ENCODE measurements around the gene IFT122.

DNA sequence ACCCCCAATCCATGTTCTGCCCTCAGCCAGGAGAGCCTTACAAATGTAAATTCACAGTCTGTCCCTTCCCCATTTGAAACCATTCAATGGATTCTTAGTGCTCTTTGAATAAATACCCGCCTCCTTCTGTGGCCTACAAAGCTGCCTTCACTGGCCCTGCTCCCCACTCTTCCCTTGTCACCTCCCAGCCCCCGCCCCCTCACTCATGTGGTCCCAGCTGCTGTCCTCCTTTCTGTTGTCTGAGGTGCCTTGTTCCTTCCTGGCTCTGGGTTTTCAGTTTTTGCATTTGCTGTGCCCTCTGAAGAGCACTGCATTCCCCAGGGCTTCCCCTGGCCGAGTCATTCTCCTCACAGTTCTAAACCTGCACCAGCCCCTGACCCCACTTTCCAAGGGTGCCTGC is 14.8 kb upstream of the IFT122 start:
- TF ChIP-seq ZNF384 (IDR thresholded peaks at IDR 0.05) (no peak), FOXM1 (IDR thresholded peaks at IDR 0.05; ENCODE audit: borderline replicate concordance) (no peak), FOXA1 (IDR thresholded peaks at IDR 0.05) (no peak), SUZ12 (IDR thresholded peaks at IDR 0.05) (no peak)

Data from HEK293T (cell line).